BJ (cell line): ENCODE data around the gene GAK. TPM values are rescaled to one million over a fixed set of nuclear protein-coding genes. Genes with fewer than 3 reads are reported as not detected.

ENCODE experiments used
- CTCF ChIA-PET: fragments of 350-600 bp; formaldehyde crosslinking; extraction: SDS; loops from one replicate; lab custom pipeline; 2021; ENCODE audit warnings: antibody characterized with exemption, inconsistent platforms; lab: Yijun Ruan, JAX
- POLR2A ChIA-PET: fragments of 300-600 bp; sonication (Branson Sonifier 250); formaldehyde crosslinking; extraction: SDS; loops from one replicate; lab custom pipeline; 2021; ENCODE audit warnings: antibody characterized with exemption; lab: Charles Lee
- DNase-seq: peaks from one replicate; pipeline ENCODE4 v3.0.0-alpha.2; 2011; ENCODE audit warnings: low read depth
- H3K27me3 ChIP-seq: 2 replicates; pipeline ENCODE4 v1.6.0; 2011; ENCODE audit warnings: low read length; ENCODE audit not compliant: control insufficient read depth, insufficient read depth
- H3K36me3 ChIP-seq: 2 replicates; pipeline ENCODE4 v1.5.1; 2011; ENCODE audit warnings: low read length; ENCODE audit not compliant: control insufficient read depth, insufficient read depth
- H3K4me3 ChIP-seq: 2 replicates; pipeline ENCODE4 v1.5.1; 2011; ENCODE audit warnings: low read depth, mild to moderate bottlenecking, control low read depth, low read length
- CTCF ChIP-seq: IDR thresholded peaks from 2 replicates; pipeline ENCODE4 v1.5.1; 2011; ENCODE audit warnings: low read depth, mild to moderate bottlenecking, control low read depth, inconsistent platforms, low read length, moderate library complexity; ENCODE audit not compliant: insufficient read depth
- polyA plus RNA-seq: library from polyadenylated mRNA; depleted of rRNA; stranded (reverse); fragments of >200 nt; gene quantifications from 2 replicates; pipeline ENCODE4 v1.2.3, GENCODE V29; 2011

GAK gene
- polyA plus RNA-seq, 1 experiment: 26.3 TPM

- CTCF ChIA-PET: interaction anchor here (0.9 to 1.1 kb wide), 3 partner anchors 14 to 102 kb away, joined by 3 to 4 read pairs (median 3); partner anchors contain the start of genes GAK and TMEM175
- TF ChIP-seq CTCF: no peak
- Histone ChIP-seq H3K36me3 (no peaks in the 10 kb centered on the region), H3K4me3 (no peak overlapping the region), H3K27me3 (peaks cover 18% of the 10 kb centered on the region)
- POLR2A ChIA-PET: interaction anchor here (0.6 kb wide), 1 partner anchor 47 kb away, joined by 11 read pairs; no protein-coding TSS in a partner anchor
- no peak for DNase-seq
These were observed 101.3 kb downstream of the GAK start for GRCh38 chr4:830601-831482.

GRCh38 chr4:829761-830600 is 102.1 kb downstream of the GAK start:
- POLR2A ChIA-PET: no interaction called here
- no peaks in the 10 kb centered on the region for H3K36me3 ChIP-seq
- TF ChIP-seq CTCF: no peak
- peaks cover 20% of the 10 kb centered on the region for H3K27me3 ChIP-seq
- CTCF ChIA-PET: interaction anchor here (0.9 to 1.1 kb wide), 2 partner anchors 30 to 102 kb away, joined by 3 to 4 read pairs; partner anchors contain the start of genes GAK and TMEM175
- DNase-seq: no peak
- H3K4me3 ChIP-seq: no peak overlapping the region

- CTCF ChIA-PET: interaction anchor here (0.8 kb wide), 2 partner anchors 16 to 58 kb away, joined by 3 read pairs; no protein-coding TSS in a partner anchor
- Histone ChIP-seq H3K36me3 (no peaks in the 10 kb centered on the region), H3K27me3 (peaks cover 27% of the 10 kb centered on the region), H3K4me3 (no peak overlapping the region)
- no peak for TF ChIP-seq CTCF
- no peak for DNase-seq
- POLR2A ChIA-PET: no interaction called here
These were observed 102.8 kb downstream of the GAK start for GRCh38 chr4:829291-829690.

GRCh38 chr4:828641-829271 is 103.4 kb downstream of the GAK start:
- no peak for DNase-seq
- no peak overlapping the region for H3K4me3 ChIP-seq
- CTCF ChIA-PET: interaction anchor here (0.8 kb wide), 2 partner anchors 16 to 58 kb away, joined by 3 read pairs; no protein-coding TSS in a partner anchor
- no peaks in the 10 kb centered on the region for H3K36me3 ChIP-seq
- peaks cover 32% of the 10 kb centered on the region for H3K27me3 ChIP-seq
- no peak; the same call in 1 of the 2 replicates for TF ChIP-seq CTCF
- POLR2A ChIA-PET: no interaction called here
